ENCODE results near the gene TRAF2.

- TF ChIP-seq GATA2 (IDR thresholded peaks at IDR 0.05; ENCODE audit: low read depth, low read length): no peak
- no peak for TF ChIP-seq GATA3 (IDR thresholded peaks at IDR 0.05; ENCODE audit: low read depth, low read length)
These were observed 56.5 kb downstream of the TRAF2 start for GRCh38 chr9:136942881-136943230.

Measured in SH-SY5Y (cell line).